Measurements from ENCODE around the gene BATF3. TPM values are rescaled to one million over a fixed set of nuclear protein-coding genes. Genes with fewer than 3 reads are reported as not detected.

BATF3 gene
- total RNA-seq, 6 donors from 2014 or later: 2.6 to 14.1 (median 9.4) TPM

DNA sequence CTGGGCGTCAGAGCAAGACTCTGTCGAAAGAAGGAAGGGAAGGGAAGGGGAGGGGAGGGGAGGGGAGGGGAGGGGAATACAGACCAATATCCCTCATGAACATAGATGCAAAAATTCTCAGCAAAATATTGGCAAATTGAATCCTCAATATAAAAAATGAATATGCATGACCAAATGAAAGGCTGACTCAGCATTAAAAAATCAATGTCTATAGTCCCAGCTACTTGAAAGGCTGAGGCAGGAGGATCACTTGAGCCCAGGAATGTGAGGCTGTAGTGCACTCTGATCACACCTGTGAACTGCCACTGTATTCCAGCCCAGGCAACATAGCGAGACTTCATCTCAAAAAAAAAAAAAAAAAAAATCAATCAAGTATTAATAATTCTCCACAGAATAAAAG is 24.0 kb downstream of the BATF3 start:
- Histone ChIP-seq H3K36me3 (no peaks in the 10 kb centered on the region), H3K27ac (no peak overlapping the region), H3K4me1 (no peaks in the 10 kb centered on the region), H3K9me3 (no peaks in the 10 kb centered on the region), H3K27me3 (no peaks in the 10 kb centered on the region), H3K4me3 (no peak overlapping the region)
- 73 to 84% methylated on average over 3 of the region's 3 CpGs for WGBS, 2 donors
- ATAC-seq (ENCODE audit: low FRiP score in 2 of 2) (no peak), DNase-seq (no peak)
- no peak for TF ChIP-seq POLR2A (IDR thresholded peaks at IDR 0.05)
- TF ChIP-seq EP300 (IDR thresholded peaks at IDR 0.05): no peak
- TF ChIP-seq, protein P1, sequence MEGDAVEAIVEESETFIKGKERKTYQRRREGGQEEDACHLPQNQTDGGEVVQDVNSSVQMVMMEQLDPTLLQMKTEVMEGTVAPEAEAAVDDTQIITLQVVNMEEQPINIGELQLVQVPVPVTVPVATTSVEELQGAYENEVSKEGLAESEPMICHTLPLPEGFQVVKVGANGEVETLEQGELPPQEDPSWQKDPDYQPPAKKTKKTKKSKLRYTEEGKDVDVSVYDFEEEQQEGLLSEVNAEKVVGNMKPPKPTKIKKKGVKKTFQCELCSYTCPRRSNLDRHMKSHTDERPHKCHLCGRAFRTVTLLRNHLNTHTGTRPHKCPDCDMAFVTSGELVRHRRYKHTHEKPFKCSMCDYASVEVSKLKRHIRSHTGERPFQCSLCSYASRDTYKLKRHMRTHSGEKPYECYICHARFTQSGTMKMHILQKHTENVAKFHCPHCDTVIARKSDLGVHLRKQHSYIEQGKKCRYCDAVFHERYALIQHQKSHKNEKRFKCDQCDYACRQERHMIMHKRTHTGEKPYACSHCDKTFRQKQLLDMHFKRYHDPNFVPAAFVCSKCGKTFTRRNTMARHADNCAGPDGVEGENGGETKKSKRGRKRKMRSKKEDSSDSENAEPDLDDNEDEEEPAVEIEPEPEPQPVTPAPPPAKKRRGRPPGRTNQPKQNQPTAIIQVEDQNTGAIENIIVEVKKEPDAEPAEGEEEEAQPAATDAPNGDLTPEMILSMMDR (IDR thresholded peaks at IDR 0.05): no peak
- TF ChIP-seq POLR2AphosphoS5 (IDR thresholded peaks at IDR 0.05): no peak

DNA sequence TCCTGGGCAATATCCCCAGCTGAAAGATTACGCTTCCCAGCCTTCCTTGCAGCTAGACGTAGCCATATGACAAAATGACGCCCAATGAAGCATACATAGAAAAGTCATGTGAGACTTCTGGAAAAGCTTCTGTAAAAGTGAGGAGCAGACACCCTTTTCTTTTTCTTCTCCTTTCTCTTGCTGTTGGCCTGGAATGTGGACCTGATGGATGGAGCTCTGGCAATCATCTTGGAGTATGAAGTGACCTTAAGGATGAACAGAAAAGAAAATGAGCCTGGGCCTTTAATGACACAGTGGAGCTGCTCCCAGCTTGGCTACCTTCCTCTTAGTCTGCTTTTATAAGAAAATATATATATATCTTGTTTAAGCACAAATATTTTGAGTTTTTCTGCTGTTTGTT is 24.8 kb downstream of the BATF3 start:
- Histone ChIP-seq H3K4me1 (no peaks in the 10 kb centered on the region), H3K9me3 (no peaks in the 10 kb centered on the region), H3K4me3 (no peak overlapping the region), H3K27ac (no peak overlapping the region), H3K36me3 (no peaks in the 10 kb centered on the region), H3K27me3 (no peaks in the 10 kb centered on the region)
- DNase-seq (no peak), ATAC-seq (ENCODE audit: low FRiP score in 2 of 2) (no peak)
- 96 to 99% methylated on average over 3 of the region's 3 CpGs for whole genome bisulfite sequencing, 2 donors
- no peak for TF ChIP-seq POLR2AphosphoS5 (IDR thresholded peaks at IDR 0.05)
- TF ChIP-seq, protein P1 (IDR thresholded peaks at IDR 0.05): no peak
- TF ChIP-seq EP300 (IDR thresholded peaks at IDR 0.05): no peak
- no peak for TF ChIP-seq POLR2A (IDR thresholded peaks at IDR 0.05)

DNA sequence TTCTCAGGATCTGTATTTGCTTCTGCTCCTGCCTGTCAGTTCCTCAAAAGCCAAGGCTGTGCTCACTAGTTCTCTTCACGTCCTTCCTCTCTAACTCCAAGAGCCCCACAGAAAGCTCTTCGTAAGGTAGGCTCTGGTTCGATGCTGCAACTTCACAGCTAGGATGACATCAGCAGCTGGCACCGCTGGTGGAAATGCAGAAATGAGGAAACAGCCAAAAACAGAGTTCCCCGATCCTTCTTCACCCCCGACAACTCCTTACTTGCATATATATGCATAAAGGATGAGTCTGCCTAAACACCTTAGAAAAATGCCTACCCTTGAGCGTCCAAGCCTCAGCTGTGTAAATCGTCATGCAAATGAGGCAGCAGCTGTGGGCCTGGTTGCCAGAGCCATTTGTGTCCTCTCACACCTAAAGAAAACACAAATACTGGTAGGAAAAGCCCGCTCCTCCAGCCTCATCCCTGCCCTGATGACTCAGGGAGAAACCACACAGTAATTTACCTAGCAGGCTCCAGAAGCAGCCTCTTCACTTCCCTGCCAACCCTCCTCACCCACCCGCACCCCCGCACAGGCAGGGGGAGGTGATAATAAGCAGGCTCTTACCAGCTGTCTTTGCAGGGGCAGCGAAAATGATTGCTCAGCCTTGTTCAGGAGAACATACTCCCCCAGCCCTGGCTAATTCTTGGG is 28.2 kb downstream of the BATF3 start:
- DNase-seq (peak in 1 of 2 donors; percentile 68), ATAC-seq (ENCODE audit: low FRiP score in 2 of 2) (peak; percentile 54 to 64)
- Histone ChIP-seq H3K4me3 (no peak overlapping the region), H3K27ac (peak overlapping the region in 1 of 4 donors; percentile 49), H3K4me1 (peaks cover 19 to 29% (median 23%) of the 10 kb centered on the region in 4 donors), H3K36me3 (no peaks in the 10 kb centered on the region), H3K9me3 (no peaks in the 10 kb centered on the region), H3K27me3 (no peaks in the 10 kb centered on the region)
- 49 to 64% methylated on average over 11 to 12 of the region's 12 CpGs for WGBS, 2 donors
- no peak for TF ChIP-seq POLR2AphosphoS5 (IDR thresholded peaks at IDR 0.05)

DNA sequence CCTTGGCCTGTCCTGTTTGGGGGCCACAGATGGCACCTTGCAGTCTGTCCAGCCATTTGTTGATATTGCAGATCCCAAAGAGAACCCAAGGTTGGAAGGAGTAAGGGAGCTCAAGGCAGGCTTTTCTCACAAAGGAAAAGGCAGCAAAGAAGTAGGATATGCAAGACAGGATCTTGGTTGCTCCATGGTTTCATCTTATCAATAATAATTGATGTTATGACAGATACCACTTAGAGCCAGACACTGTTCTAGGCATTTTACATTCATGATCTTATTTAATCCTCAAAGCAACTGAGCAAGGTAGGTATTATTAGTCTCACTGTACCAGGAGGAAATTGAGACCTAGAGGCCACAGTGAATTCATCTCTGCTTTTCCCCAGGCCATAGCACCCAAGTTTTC is 28.8 kb downstream of the BATF3 start:
- Histone ChIP-seq H3K4me3 (no peak overlapping the region), H3K27me3 (no peaks in the 10 kb centered on the region), H3K27ac (peak overlapping the region in 1 of 4 donors; percentile 49), H3K9me3 (no peaks in the 10 kb centered on the region), H3K36me3 (no peaks in the 10 kb centered on the region), H3K4me1 (peaks cover 20 to 29% (median 24%) of the 10 kb centered on the region in 4 donors)
- DNase-seq (no peak), ATAC-seq (ENCODE audit: low FRiP score in 2 of 2) (no peak)
- TF ChIP-seq, protein P1 (IDR thresholded peaks at IDR 0.05): no peak
- TF ChIP-seq POLR2A (IDR thresholded peaks at IDR 0.05) (no peak), EP300 (IDR thresholded peaks at IDR 0.05) (no peak), POLR2AphosphoS5 (IDR thresholded peaks at IDR 0.05) (no peak)

DNA sequence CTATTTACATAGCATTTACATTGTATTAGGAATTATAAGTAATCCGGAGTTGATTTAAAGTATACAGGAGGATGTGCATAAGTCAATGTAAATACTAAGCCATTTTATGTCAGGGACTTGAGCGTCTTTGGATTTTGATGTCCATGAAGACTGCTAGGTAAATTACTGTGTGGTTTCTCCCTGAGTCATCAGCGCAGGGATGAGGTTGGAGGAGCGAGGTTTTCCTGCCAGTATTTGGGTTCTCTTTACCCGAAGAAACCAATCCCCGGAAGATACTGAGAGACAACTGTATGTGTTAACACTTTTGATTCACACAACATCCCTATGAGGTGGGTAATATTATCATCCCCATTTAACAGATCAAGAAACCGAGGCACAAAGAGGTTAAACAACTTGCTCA is 29.3 kb downstream of the BATF3 start:
- TF ChIP-seq, protein P1 (IDR thresholded peaks at IDR 0.05): no peak
- TF ChIP-seq POLR2AphosphoS5 (IDR thresholded peaks at IDR 0.05): no peak
- no peak for TF ChIP-seq EP300 (IDR thresholded peaks at IDR 0.05)
- TF ChIP-seq POLR2A (IDR thresholded peaks at IDR 0.05): no peak
- DNase-seq (no peak), ATAC-seq (ENCODE audit: low FRiP score in 2 of 2) (no peak)
- H3K36me3 ChIP-seq: no peaks in the 10 kb centered on the region
- whole genome bisulfite sequencing, 2 donors: 88 to 91% methylated on average over 7 of the region's 7 CpGs
- H3K27ac ChIP-seq: no peak overlapping the region
- no peaks in the 10 kb centered on the region for H3K27me3 ChIP-seq
- H3K4me3 ChIP-seq: no peak overlapping the region
- no peaks in the 10 kb centered on the region for H3K9me3 ChIP-seq
- H3K4me1 ChIP-seq: peaks cover 26 to 34% (median 29%) of the 10 kb centered on the region in 4 donors
